PC-3 (cell line): ENCODE data around the gene ETV6. TPM values are rescaled to one million over a fixed set of nuclear protein-coding genes. Genes with fewer than 3 reads are reported as not detected.

Source experiments
- ATAC-seq: fragments of 200-7000 bp; cut with Tn5 transposase; 2 replicates; pipeline ENCODE4 v1.9.1; 2020; ENCODE audit warnings: mild to moderate bottlenecking, moderate library complexity
- BruUV-seq: library from RNA; stranded (reverse); fragments of 400-500 nt; replicated peaks from 2 replicates; lab custom pipeline; 2021; lab: Mats Ljungman, UMichigan
- CTCF ChIA-PET: fragments of 300-600 bp; sonication (Branson Sonifier 250); formaldehyde crosslinking; loops from one replicate; lab custom pipeline; 2022; ENCODE audit warnings: antibody characterized with exemption; lab: Charles Lee
- POLR2A ChIA-PET: fragments of 300-600 bp; sonication (Branson Sonifier 250); formaldehyde crosslinking; loops from one replicate; lab custom pipeline; 2022; ENCODE audit warnings: antibody characterized with exemption; ENCODE audit not compliant: unreplicated experiment; lab: Charles Lee
- DNase-seq: peaks from one replicate; pipeline ENCODE4 v3.0.0-alpha.2; 2015
- H2AFZ ChIP-seq: fragments of 300-600 bp; sonication (generic); 2 replicates; pipeline ENCODE4 v1.6.0; 2016; ENCODE audit warnings: antibody characterized with exemption, low read length
- H3F3A ChIP-seq: fragments of 300-600 bp; sonication (generic); one replicate; pipeline ENCODE4 v1.6.0; 2017; ENCODE audit warnings: antibody characterized with exemption, low read length, control low read depth, mild to moderate bottlenecking; ENCODE audit not compliant: unreplicated experiment
- H3K27ac ChIP-seq: fragments of 300-600 bp; sonication (generic); 2 replicates; pipeline ENCODE4 v1.5.1; 2016; ENCODE audit warnings: mild to moderate bottlenecking, low read length
- H3K27me3 ChIP-seq: fragments of 300-600 bp; sonication (generic); 2 replicates; pipeline ENCODE4 v1.6.1; 2016; ENCODE audit warnings: low read length, mixed read lengths
- H3K36me3 ChIP-seq: fragments of 300-600 bp; sonication (generic); 2 replicates; pipeline ENCODE4 v1.6.1; 2016; ENCODE audit warnings: low read depth, mixed run types, low read length, mixed read lengths
- H3K4me1 ChIP-seq: fragments of 300-600 bp; sonication (generic); 2 replicates; pipeline ENCODE4 v1.5.1; 2016; ENCODE audit warnings: low read length; ENCODE audit not compliant: insufficient read depth
- H3K4me2 ChIP-seq: fragments of 300-600 bp; sonication (generic); 2 replicates; pipeline ENCODE4 v1.6.0; 2016; ENCODE audit warnings: low read length
- H3K4me3 ChIP-seq: fragments of 300-600 bp; sonication (generic); 2 replicates; pipeline ENCODE4 v1.5.1; 2016; ENCODE audit warnings: mild to moderate bottlenecking, low read length, mixed read lengths
- H3K79me2 ChIP-seq: fragments of 300-600 bp; sonication (generic); 2 replicates; pipeline ENCODE4 v1.6.1; 2017; ENCODE audit warnings: low read length, mixed read lengths
- H3K9ac ChIP-seq: fragments of 300-600 bp; sonication (generic); 2 replicates; pipeline ENCODE4 v1.6.0; 2016; ENCODE audit warnings: mild to moderate bottlenecking, low read length
- H3K9me2 ChIP-seq: fragments of 300-600 bp; sonication (generic); replicated peaks from 2 replicates; pipeline ENCODE4 v1.6.1; 2016; ENCODE audit warnings: mixed run types, low read length, mixed read lengths
- H3K9me3 ChIP-seq: fragments of 300-600 bp; sonication (generic); 2 replicates; pipeline ENCODE4 v1.6.1; 2016; ENCODE audit warnings: low read length, mixed read lengths
- H4K20me1 ChIP-seq: fragments of 300-600 bp; sonication (generic); 2 replicates; pipeline ENCODE4 v1.6.1; 2016; ENCODE audit warnings: low read length, mixed read lengths
- EZH2 ChIP-seq: fragments of 300-600 bp; sonication (generic); IDR thresholded peaks from one replicate; pipeline ENCODE4 v1.6.1; 2017; ENCODE audit warnings: antibody characterized with exemption, mild to moderate bottlenecking, low read length; ENCODE audit not compliant: unreplicated experiment
- EZH2phosphoT487 ChIP-seq: fragments of 300-600 bp; sonication (generic); IDR thresholded peaks from 2 replicates; pipeline ENCODE4 v1.6.1; 2018; ENCODE audit warnings: mild to moderate bottlenecking, antibody characterized with exemption, low read length, borderline replicate concordance
- intact Hi-C: fragments of 100-400 bp; cut with micrococcal nuclease; formaldehyde crosslinking; loops from 2 replicates; pipeline ENCODE4 v1.9.0; 2023
- total RNA-seq: library from RNA; depleted of rRNA; stranded (reverse); fragments of >200 nt; gene quantifications from 2 replicates; pipeline ENCODE4 v1.2.3, GENCODE V29; 2014
- TF ChIP-seq, protein P1 (sequence below): fragments of 300-600 bp; sonication (generic); conservative IDR thresholded peaks from 2 replicates; pipeline ENCODE4 v1.5.1; 2017; ENCODE audit warnings: antibody characterized with exemption, low read depth, mild to moderate bottlenecking, low read length

The ETV6 gene
- total RNA-seq, 1 experiment from 2014 or later, result 5.0 TPM

GRCh38 chr12:11819643-11820042 is 170.2 kb downstream of the ETV6 start:
- no peak for ATAC-seq
- no peaks in the 10 kb centered on the region for H3K79me2 ChIP-seq

DNA sequence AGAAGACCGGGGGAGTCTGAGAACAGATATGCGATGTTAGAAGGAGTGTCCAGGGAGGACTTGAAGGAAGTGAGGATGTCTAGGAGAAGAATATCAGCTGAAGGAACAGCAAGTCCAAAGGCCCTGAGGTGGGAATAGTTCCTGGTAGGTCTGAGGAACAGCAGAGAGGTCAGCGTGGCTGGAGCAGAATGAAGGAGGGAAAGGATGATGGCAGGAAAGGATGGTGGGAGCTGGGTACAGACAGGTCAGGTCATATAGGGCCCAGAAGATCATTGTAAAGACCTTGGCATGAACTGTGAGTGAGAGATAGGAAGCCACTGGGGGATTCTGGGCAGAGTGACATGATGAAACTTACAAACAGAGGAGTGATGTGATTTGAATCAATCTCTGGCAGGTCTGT is 171.0 kb downstream of the ETV6 start:
- Histone ChIP-seq H2AFZ (no peak overlapping the region), H3K9me3 (no peaks in the 10 kb centered on the region), H3K27me3 (no peaks in the 10 kb centered on the region), H3K4me3 (no peak overlapping the region), H3K79me2 (no peaks in the 10 kb centered on the region), H3K27ac (no peak overlapping the region), H3F3A (no peaks in the 10 kb centered on the region), H3K9me2 (no peaks in the 10 kb centered on the region), H3K4me2 (no peak overlapping the region), H3K9ac (no peak overlapping the region), H4K20me1 (no peaks in the 10 kb centered on the region), H3K4me1 (no peaks in the 10 kb centered on the region), H3K36me3 (no peaks in the 10 kb centered on the region)
- BruUV-seq, result no TSS peak
- TF ChIP-seq, protein P1, sequence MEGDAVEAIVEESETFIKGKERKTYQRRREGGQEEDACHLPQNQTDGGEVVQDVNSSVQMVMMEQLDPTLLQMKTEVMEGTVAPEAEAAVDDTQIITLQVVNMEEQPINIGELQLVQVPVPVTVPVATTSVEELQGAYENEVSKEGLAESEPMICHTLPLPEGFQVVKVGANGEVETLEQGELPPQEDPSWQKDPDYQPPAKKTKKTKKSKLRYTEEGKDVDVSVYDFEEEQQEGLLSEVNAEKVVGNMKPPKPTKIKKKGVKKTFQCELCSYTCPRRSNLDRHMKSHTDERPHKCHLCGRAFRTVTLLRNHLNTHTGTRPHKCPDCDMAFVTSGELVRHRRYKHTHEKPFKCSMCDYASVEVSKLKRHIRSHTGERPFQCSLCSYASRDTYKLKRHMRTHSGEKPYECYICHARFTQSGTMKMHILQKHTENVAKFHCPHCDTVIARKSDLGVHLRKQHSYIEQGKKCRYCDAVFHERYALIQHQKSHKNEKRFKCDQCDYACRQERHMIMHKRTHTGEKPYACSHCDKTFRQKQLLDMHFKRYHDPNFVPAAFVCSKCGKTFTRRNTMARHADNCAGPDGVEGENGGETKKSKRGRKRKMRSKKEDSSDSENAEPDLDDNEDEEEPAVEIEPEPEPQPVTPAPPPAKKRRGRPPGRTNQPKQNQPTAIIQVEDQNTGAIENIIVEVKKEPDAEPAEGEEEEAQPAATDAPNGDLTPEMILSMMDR, result no peak
- TF ChIP-seq EZH2phosphoT487 (no peak), EZH2 (no peak)
- ATAC-seq (no peak), DNase-seq (no peak)
- ChIA-PET CTCF (no interaction called here), POLR2A (no interaction called here)
- intact Hi-C loops, result no loop called here

More at GRCh38 chr12:11819643-11820042, 170.2 kb downstream of the ETV6 start:
- H3F3A ChIP-seq, result no peaks in the 10 kb centered on the region
- H3K9ac ChIP-seq, result no peak overlapping the region
- H3K4me2 ChIP-seq, result no peak overlapping the region
- H3K36me3 ChIP-seq, result no peaks in the 10 kb centered on the region
- H2AFZ ChIP-seq, result no peak overlapping the region
- TF ChIP-seq, protein P1, result no peak
- no peak for TF ChIP-seq EZH2phosphoT487
- H3K9me3 ChIP-seq, result no peaks in the 10 kb centered on the region
- intact Hi-C loops, result no loop called here
- DNase-seq, result no peak
- POLR2A ChIA-PET, result no interaction called here
- BruUV-seq, result no TSS peak
- no peaks in the 10 kb centered on the region for H4K20me1 ChIP-seq
- CTCF ChIA-PET, result no interaction called here
- H3K27ac ChIP-seq, result no peak overlapping the region
- no peak overlapping the region for H3K4me3 ChIP-seq
- no peaks in the 10 kb centered on the region for H3K9me2 ChIP-seq
- H3K4me1 ChIP-seq, result no peaks in the 10 kb centered on the region
- H3K27me3 ChIP-seq, result no peaks in the 10 kb centered on the region

- no peak overlapping the region for H3K27ac ChIP-seq
These were observed 172.1 kb downstream of the ETV6 start for GRCh38 chr12:11821386-11822080.

More at GRCh38 chr12:11821386-11822080, 172.1 kb downstream of the ETV6 start:
- Histone ChIP-seq H4K20me1 (no peaks in the 10 kb centered on the region), H3K9me3 (no peaks in the 10 kb centered on the region), H3K4me1 (no peaks in the 10 kb centered on the region), H3F3A (no peaks in the 10 kb centered on the region), H3K9me2 (no peaks in the 10 kb centered on the region), H3K79me2 (no peaks in the 10 kb centered on the region), H3K4me2 (no peak overlapping the region), H3K4me3 (no peak overlapping the region), H3K36me3 (no peaks in the 10 kb centered on the region), H3K9ac (no peak overlapping the region), H2AFZ (no peak overlapping the region), H3K27me3 (no peaks in the 10 kb centered on the region)
- TF ChIP-seq EZH2 (no peak), EZH2phosphoT487 (no peak)
- TF ChIP-seq, protein P1, result no peak
- POLR2A ChIA-PET, result no interaction called here
- DNase-seq (no peak), ATAC-seq (no peak)
- intact Hi-C loops, result no loop called here
- no TSS peak for BruUV-seq
- CTCF ChIA-PET, result no interaction called here
